Embryonic facial prominence (tissue), 1 donor: Measurements from ENCODE around the gene MOCS2.

Experiments
- DNase-seq: peaks from one replicate; pipeline ENCODE4 v3.0.0-alpha.2; 2016; ENCODE audit errors: extremely low spot score

The MOCS2 gene

DNA sequence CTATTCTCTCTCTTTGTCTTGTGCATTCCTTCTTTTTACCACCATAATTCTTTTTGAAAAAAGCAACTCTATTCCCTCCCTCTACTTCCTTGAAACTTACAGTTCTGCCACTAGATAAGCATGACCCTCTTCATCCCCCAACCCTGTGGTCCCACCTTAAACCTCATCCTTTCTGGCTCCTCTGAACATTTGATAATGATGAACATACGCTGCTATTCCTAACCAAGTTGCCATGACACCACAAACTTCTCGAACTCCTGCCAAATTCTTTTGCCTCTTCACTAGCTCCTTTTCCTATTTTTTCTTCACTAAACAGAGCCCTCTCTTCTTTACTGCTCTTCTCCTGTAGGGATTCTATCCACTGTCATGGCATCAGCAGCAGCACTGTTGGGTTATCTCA, 57.1 kb downstream of the MOCS2 start:
- DNase-seq: no peak

GRCh38 chr5:53048248-53048647, 61.3 kb downstream of the MOCS2 start:
- DNase-seq: no peak
